ENCODE results near the gene OR2B2.
A peak's percentile ranks its signal among the peaks of the same experiment; 100 is the strongest.

The OR2B2 gene

GRCh38 chr6:27866357-27867050 is 45.7 kb downstream of the OR2B2 start:
- DNase-seq (ENCODE audit: low spot score): peak; percentile 70

GRCh38 chr6:27865850-27866356 is 46.3 kb downstream of the OR2B2 start:
- DNase-seq (ENCODE audit: low spot score): peak; percentile 11

- peak; percentile 95 for DNase-seq (ENCODE audit: low spot score)
These were observed 47.0 kb downstream of the OR2B2 start for GRCh38 chr6:27864906-27865849.

- no peak for DNase-seq (ENCODE audit: low spot score)
These were observed 48.0 kb downstream of the OR2B2 start for GRCh38 chr6:27863962-27864905.

GRCh38 chr6:27862396-27863066 is 49.7 kb downstream of the OR2B2 start:
- no peak for DNase-seq (ENCODE audit: low spot score)

GRCh38 chr6:27861861-27862260 is 50.3 kb downstream of the OR2B2 start:
- DNase-seq (ENCODE audit: low spot score): no peak

DNA sequence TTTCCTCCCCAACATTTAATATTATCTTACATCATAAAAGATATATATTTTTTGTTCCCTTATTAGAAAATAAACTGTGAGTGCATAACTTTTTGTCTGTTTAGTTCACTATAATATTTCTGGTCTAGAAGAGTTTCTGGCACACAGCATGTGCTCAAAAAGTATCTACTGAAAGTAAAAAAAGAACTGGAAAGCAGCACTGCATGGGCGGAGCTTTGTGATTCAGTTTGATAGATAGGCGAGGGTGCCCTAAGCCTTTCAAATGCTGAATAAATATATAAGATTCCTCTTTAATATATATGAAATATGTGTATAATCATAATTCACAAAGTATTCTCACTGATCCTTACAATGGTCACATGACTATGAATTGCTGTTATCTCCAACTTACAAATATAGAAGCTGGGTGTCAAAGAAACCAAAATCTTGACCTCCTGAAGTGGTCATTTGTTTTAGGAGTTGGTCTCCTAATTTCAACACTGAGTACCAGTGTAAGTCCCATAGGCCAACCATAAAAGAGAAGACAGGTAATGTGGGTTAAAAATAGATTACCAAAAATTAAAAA is 50.8 kb downstream of the OR2B2 start:
- DNase-seq (ENCODE audit: low spot score): no peak
